ENCODE data around the gene DENND4C. TPM values are rescaled to one million over a fixed set of nuclear protein-coding genes. Genes with fewer than 3 reads are reported as not detected.
A peak's percentile ranks its signal among the peaks of the same experiment; 100 is the strongest.
"Not testable (repeated sequence)": the region's sequence is repeated elsewhere in the genome, so short reads cannot be mapped to it uniquely, and the experiment has no call there.

Gene DENND4C
- total RNA-seq, 8 experiments from 2014 or later: 20.2 to 56.4 (median 30.4) TPM

GRCh38 chr9:19231904-19232822, 1.7 kb downstream of the DENND4C start:
- in situ Hi-C loops (cut with MboI; ENCODE audit: low pct_unique_long_range_greater_than_20kb in 2 of 9, low sequenced_read_pairs in 9 of 9, unreplicated experiment in 9 of 9): no loop called here

GRCh38 chr9:19232823-19233194, 2.3 kb downstream of the DENND4C start:
- WGBS, 10 experiments: 0 to 21% (median 4%) methylated on average over 1 of the region's 1 CpG; no CpG with 5 or more reads in 4 of the 10 experiments
- Histone ChIP-seq H3K27ac (no peak overlapping the region), H3K4me1 (replicated peaks in 1 of 2) (peaks cover 0 to 10% of the 10 kb centered on the region in 2 donors), H3K4me3 (peak overlapping the region in 4 of 5 donors; percentile 68 to 98 (median 84))
- no peak for ATAC-seq (replicated peaks in 6 of 8)
- in situ Hi-C loops (cut with MboI; ENCODE audit: low pct_unique_long_range_greater_than_20kb in 2 of 9, low sequenced_read_pairs in 9 of 9, unreplicated experiment in 9 of 9): no loop called here

More at GRCh38 chr9:19231904-19232822, 1.7 kb downstream of the DENND4C start:
- no peak overlapping the region for H3K27ac ChIP-seq
- H3K4me1 ChIP-seq (replicated peaks in 1 of 2): peaks cover 0 to 10% of the 10 kb centered on the region in 2 donors
- ATAC-seq (replicated peaks in 6 of 8): no peak
- 0 to 17% (median 3%) methylated on average over 1 to 14 of the region's 14 CpGs for WGBS, 10 experiments
- peak overlapping the region; percentile 68 to 98 (median 89) for H3K4me3 ChIP-seq

- Histone ChIP-seq H3K27ac (no peak overlapping the region), H3K4me3 (peak overlapping the region in 1 of 5 donors; percentile 68), H3K4me1 (replicated peaks in 1 of 2) (peaks cover 0 to 10% of the 10 kb centered on the region in 2 donors)
- 46 to 89% (median 68%) methylated on average over 3 to 5 of the region's 5 CpGs; no CpG with 5 or more reads in 7 of the 10 experiments for WGBS, 10 experiments
- in situ Hi-C loops (cut with MboI; ENCODE audit: low pct_unique_long_range_greater_than_20kb in 2 of 9, low sequenced_read_pairs in 9 of 9, unreplicated experiment in 9 of 9): no loop called here
- ATAC-seq (replicated peaks in 6 of 8): no peak
Measured at GRCh38 chr9:19233344-19233743, 2.9 kb downstream of the DENND4C start.

- H3K27ac ChIP-seq: no peak overlapping the region
- in situ Hi-C loops (cut with MboI; ENCODE audit: low pct_unique_long_range_greater_than_20kb in 2 of 9, low sequenced_read_pairs in 9 of 9, unreplicated experiment in 9 of 9): no loop called here
- no peak overlapping the region for H3K4me3 ChIP-seq
- H3K4me1 ChIP-seq (replicated peaks in 1 of 2): no peaks in the 10 kb centered on the region
- no peak for ATAC-seq (replicated peaks in 6 of 8)
Measured at GRCh38 chr9:19239955-19240354, 9.5 kb downstream of the DENND4C start.

GRCh38 chr9:19241728-19242127, 11.2 kb downstream of the DENND4C start:
- 42 to 100% (median 85%) methylated on average over 1 to 6 of the region's 6 CpGs; no CpG with 5 or more reads in 1 of the 10 experiments for WGBS, 10 experiments
- no peak overlapping the region for H3K4me3 ChIP-seq

GRCh38 chr9:19243366-19244033, 13.0 kb downstream of the DENND4C start:
- ATAC-seq (replicated peaks in 6 of 8): peak in 1 of 8 experiments; percentile 89
- no peaks in the 10 kb centered on the region for H3K4me1 ChIP-seq (replicated peaks in 1 of 2)
- no peak overlapping the region for H3K27ac ChIP-seq
- 17 to 95% (median 86%) methylated on average over 3 to 10 of the region's 10 CpGs; no CpG with 5 or more reads in 2 of the 10 experiments for WGBS, 10 experiments
- in situ Hi-C loops (cut with MboI; ENCODE audit: low pct_unique_long_range_greater_than_20kb in 2 of 9, low sequenced_read_pairs in 9 of 9, unreplicated experiment in 9 of 9): no loop called here
- no peak overlapping the region for H3K4me3 ChIP-seq

More at GRCh38 chr9:19241728-19242127, 11.2 kb downstream of the DENND4C start:
- ATAC-seq (replicated peaks in 6 of 8): peak in 3 of 8 experiments; percentile 24 to 57 (median 27)
- in situ Hi-C loops (cut with MboI; ENCODE audit: low pct_unique_long_range_greater_than_20kb in 2 of 9, low sequenced_read_pairs in 9 of 9, unreplicated experiment in 9 of 9): no loop called here
- Histone ChIP-seq H3K27ac (no peak overlapping the region), H3K4me1 (replicated peaks in 1 of 2) (no peaks in the 10 kb centered on the region)

- H3K4me3 ChIP-seq: no peak overlapping the region
- in situ Hi-C loops (cut with MboI; ENCODE audit: low pct_unique_long_range_greater_than_20kb in 2 of 9, low sequenced_read_pairs in 9 of 9, unreplicated experiment in 9 of 9): no loop called here
- H3K4me1 ChIP-seq (replicated peaks in 1 of 2): no peaks in the 10 kb centered on the region
- H3K27ac ChIP-seq: no peak overlapping the region
- no peak for ATAC-seq (replicated peaks in 6 of 8)
- 80 to 100% (median 91%) methylated on average over 1 to 3 of the region's 3 CpGs for WGBS, 10 experiments
Measured at GRCh38 chr9:19246891-19247290, 16.4 kb downstream of the DENND4C start.

GRCh38 chr9:19247420-19247819, 16.9 kb downstream of the DENND4C start:
- Histone ChIP-seq H3K27ac (no peak overlapping the region), H3K4me3 (no peak overlapping the region), H3K4me1 (replicated peaks in 1 of 2) (no peaks in the 10 kb centered on the region)
- ATAC-seq (replicated peaks in 6 of 8): no peak
- 85 to 100% (median 100%) methylated on average over 1 to 2 of the region's 2 CpGs; no CpG with 5 or more reads in 3 of the 10 experiments for WGBS, 10 experiments
- in situ Hi-C loops (cut with MboI; ENCODE audit: low pct_unique_long_range_greater_than_20kb in 2 of 9, low sequenced_read_pairs in 9 of 9, unreplicated experiment in 9 of 9): no loop called here

- H3K4me3 ChIP-seq; H3K27ac ChIP-seq; H3K4me1 ChIP-seq (replicated peaks in 1 of 2); in situ Hi-C loops (cut with MboI; ENCODE audit: low pct_unique_long_range_greater_than_20kb in 2 of 9, low sequenced_read_pairs in 9 of 9, unreplicated experiment in 9 of 9); ATAC-seq (replicated peaks in 6 of 8): not testable (repeated sequence)
- WGBS, 10 experiments: 75 to 100% (median 98%) methylated on average over 1 to 8 of the region's 8 CpGs; no CpG with 5 or more reads in 4 of the 10 experiments
Measured at GRCh38 chr9:19250346-19250745, 19.9 kb downstream of the DENND4C start.

GRCh38 chr9:19251203-19251602, 20.7 kb downstream of the DENND4C start:
- ATAC-seq (replicated peaks in 6 of 8): peak in 1 of 8 experiments; percentile 84
- 57 to 100% (median 71%) methylated on average over 1 of the region's 1 CpG; no CpG with 5 or more reads in 4 of the 10 experiments for WGBS, 10 experiments
- H3K4me1 ChIP-seq (replicated peaks in 1 of 2); H3K4me3 ChIP-seq; in situ Hi-C loops (cut with MboI; ENCODE audit: low pct_unique_long_range_greater_than_20kb in 2 of 9, low sequenced_read_pairs in 9 of 9, unreplicated experiment in 9 of 9); H3K27ac ChIP-seq: not testable (repeated sequence)

- H3K27ac ChIP-seq; ATAC-seq (replicated peaks in 6 of 8); H3K4me1 ChIP-seq (replicated peaks in 1 of 2); in situ Hi-C loops (cut with MboI; ENCODE audit: low pct_unique_long_range_greater_than_20kb in 2 of 9, low sequenced_read_pairs in 9 of 9, unreplicated experiment in 9 of 9); H3K4me3 ChIP-seq: not testable (repeated sequence)
- 76 to 100% (median 96%) methylated on average over 1 to 5 of the region's 5 CpGs; no CpG with 5 or more reads in 1 of the 10 experiments for WGBS, 10 experiments
Measured at GRCh38 chr9:19251622-19252021, 21.1 kb downstream of the DENND4C start.

- in situ Hi-C loops (cut with MboI; ENCODE audit: low pct_unique_long_range_greater_than_20kb in 2 of 9, low sequenced_read_pairs in 9 of 9, unreplicated experiment in 9 of 9): no loop called here
- ATAC-seq (replicated peaks in 6 of 8): peak in 1 of 8 experiments; percentile 84
- Histone ChIP-seq H3K4me1 (replicated peaks in 1 of 2) (no peaks in the 10 kb centered on the region), H3K27ac (no peak overlapping the region), H3K4me3 (no peak overlapping the region)
- 20 to 100% (median 94%) methylated on average over 1 to 6 of the region's 7 CpGs; no CpG with 5 or more reads in 2 of the 10 experiments for WGBS, 10 experiments
Measured at GRCh38 chr9:19252174-19252884, 21.8 kb downstream of the DENND4C start.

GRCh38 chr9:19252885-19253219, 22.4 kb downstream of the DENND4C start:
- 39 to 100% (median 87%) methylated on average over 1 to 4 of the region's 4 CpGs; no CpG with 5 or more reads in 3 of the 10 experiments for WGBS, 10 experiments
- in situ Hi-C loops (cut with MboI; ENCODE audit: low pct_unique_long_range_greater_than_20kb in 2 of 9, low sequenced_read_pairs in 9 of 9, unreplicated experiment in 9 of 9): no loop called here
- ATAC-seq (replicated peaks in 6 of 8): no peak
- Histone ChIP-seq H3K4me3 (no peak overlapping the region), H3K27ac (no peak overlapping the region), H3K4me1 (replicated peaks in 1 of 2) (no peaks in the 10 kb centered on the region)
